ENCODE data around the gene GPC5. TPM values are rescaled to one million over a fixed set of nuclear protein-coding genes. Genes with fewer than 3 reads are reported as not detected.

The GPC5 gene
- polyA plus RNA-seq, 3 donors from 2014 or later, result 0.58 TPM; not detected in 2

DNA sequence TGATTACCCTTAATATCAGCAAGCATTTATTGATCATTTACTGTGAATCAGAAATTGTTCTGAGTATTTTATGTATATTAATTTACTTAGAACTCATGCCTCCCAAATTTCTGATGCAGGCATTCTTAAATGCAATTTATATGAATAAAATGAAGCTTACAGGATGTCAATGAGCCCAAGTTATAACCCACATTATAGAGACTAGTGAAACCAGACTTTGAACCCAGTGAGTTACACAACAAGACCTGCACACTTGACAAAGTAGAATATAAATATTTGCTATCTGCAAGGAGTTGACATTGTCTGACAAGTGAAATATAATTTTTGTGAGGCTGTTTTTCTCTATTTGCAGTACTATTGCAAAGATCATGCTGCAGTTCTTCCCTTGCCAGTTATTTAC, 656.0 kb downstream of the GPC5 start:
- Mint-ChIP-seq H3K4me3 (no peak overlapping the region), H3K36me3 (peaks cover 0 to 3% (median 2%) of the 10 kb centered on the region in 3 donors), H3K9me3 (peaks cover 9 to 50% (median 20%) of the 10 kb centered on the region in 6 donors), H3K4me1 (no peaks in the 10 kb centered on the region), H3K27ac (no peak overlapping the region), H3K27me3 (ENCODE audit: low read depth in 3 of 3) (peaks cover 0 to 2% (median 0%) of the 10 kb centered on the region in 3 donors)
- no peak for DNase-seq

DNA sequence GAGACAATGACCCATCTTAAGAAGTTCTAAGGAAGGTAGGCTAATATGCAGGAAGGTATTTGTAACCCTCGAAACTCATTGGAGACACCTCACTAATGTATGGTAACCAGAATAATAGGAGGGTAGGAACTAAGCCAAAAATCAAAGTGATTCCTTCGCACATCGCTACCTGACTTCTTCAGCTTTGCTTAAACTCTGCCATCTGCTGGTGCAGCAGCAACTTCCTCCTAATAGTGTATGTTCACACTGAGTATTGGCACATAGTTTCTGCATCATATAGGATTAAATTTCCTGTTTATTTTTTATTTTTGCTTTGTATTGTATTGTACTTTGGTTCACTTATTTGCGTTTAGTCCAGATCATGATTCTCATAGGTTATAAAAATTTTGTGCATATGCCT, 676.2 kb downstream of the GPC5 start:
- Mint-ChIP-seq H3K27ac (no peak overlapping the region), H3K27me3 (ENCODE audit: low read depth in 3 of 3) (peaks cover 0 to 2% (median 0%) of the 10 kb centered on the region in 3 donors), H3K4me1 (no peaks in the 10 kb centered on the region), H3K9me3 (peaks cover 2 to 11% (median 5%) of the 10 kb centered on the region in 6 donors), H3K36me3 (no peaks in the 10 kb centered on the region), H3K4me3 (no peak overlapping the region)
- no peak for DNase-seq

DNA sequence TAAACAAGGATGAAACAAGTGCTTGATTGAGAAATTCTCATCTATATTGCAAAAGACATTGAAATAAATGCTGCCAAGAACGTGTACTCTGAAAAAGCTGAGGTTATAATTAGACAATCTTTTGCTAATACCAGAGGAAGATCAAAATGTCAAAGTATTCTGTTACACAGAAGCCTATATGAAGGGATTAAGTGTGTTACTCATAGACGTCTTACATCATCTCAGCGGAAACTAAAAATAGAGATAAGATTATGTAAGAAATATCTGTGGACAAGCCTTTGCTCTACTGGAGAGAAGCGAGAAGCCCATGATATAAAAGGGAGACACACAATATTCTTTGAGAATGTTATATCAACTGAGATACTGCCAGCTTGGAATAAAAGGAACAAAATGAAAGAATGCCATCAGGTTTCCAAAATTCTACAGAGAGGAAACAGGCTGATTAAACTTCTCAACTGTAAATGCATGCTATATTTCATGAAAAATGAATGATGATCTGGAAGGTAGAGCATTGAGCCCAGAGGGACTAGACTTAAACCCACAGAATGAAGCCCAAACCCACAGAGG, 699.0 kb downstream of the GPC5 start:
- Mint-ChIP-seq H3K4me3 (no peak overlapping the region), H3K36me3 (no peaks in the 10 kb centered on the region), H3K9me3 (peaks cover 4 to 24% (median 15%) of the 10 kb centered on the region in 6 donors), H3K4me1 (no peaks in the 10 kb centered on the region), H3K27ac (no peak overlapping the region), H3K27me3 (ENCODE audit: low read depth in 3 of 3) (no peaks in the 10 kb centered on the region)
- no peak for DNase-seq

- no peak overlapping the region for H3K4me3 Mint-ChIP-seq
- no peak for DNase-seq
These were observed 703.4 kb downstream of the GPC5 start for GRCh38 chr13:92101801-92102200.

DNA sequence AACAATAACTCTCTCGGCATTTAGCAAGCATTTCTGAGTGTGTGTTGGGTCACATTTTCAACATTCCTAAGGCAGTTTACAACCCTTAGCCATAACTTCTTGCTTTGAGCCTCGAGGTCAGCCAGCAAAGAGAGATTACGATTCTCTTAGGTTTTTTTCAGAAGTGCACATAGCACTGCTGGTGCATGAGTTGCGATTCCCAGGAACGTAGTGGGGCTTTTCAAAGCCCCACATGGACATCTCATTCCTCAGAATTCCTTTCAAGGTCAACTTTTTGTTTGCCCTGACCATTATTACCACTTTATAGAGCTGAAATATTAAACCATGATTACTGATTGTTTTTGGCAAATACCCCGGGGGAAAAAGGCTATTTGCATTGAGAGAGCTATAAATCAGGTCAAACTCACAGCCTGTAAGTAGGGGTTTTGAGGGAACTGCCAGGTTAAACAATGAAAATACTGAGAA, 705.3 kb downstream of the GPC5 start:
- peaks cover 5 to 36% (median 13%) of the 10 kb centered on the region in 6 donors for H3K9me3 Mint-ChIP-seq
- no peak overlapping the region for H3K4me3 Mint-ChIP-seq
- no peak for DNase-seq
- H3K27ac Mint-ChIP-seq, result no peak overlapping the region
- H3K4me1 Mint-ChIP-seq, result no peaks in the 10 kb centered on the region
- no peaks in the 10 kb centered on the region for H3K36me3 Mint-ChIP-seq
- H3K27me3 Mint-ChIP-seq (ENCODE audit: low read depth in 3 of 3), result no peaks in the 10 kb centered on the region

More at GRCh38 chr13:92101801-92102200, 703.4 kb downstream of the GPC5 start:
- Mint-ChIP-seq H3K36me3 (no peaks in the 10 kb centered on the region), H3K27ac (no peak overlapping the region), H3K4me1 (no peaks in the 10 kb centered on the region), H3K27me3 (ENCODE audit: low read depth in 3 of 3) (no peaks in the 10 kb centered on the region), H3K9me3 (peaks cover 6 to 29% (median 13%) of the 10 kb centered on the region in 6 donors)

DNA sequence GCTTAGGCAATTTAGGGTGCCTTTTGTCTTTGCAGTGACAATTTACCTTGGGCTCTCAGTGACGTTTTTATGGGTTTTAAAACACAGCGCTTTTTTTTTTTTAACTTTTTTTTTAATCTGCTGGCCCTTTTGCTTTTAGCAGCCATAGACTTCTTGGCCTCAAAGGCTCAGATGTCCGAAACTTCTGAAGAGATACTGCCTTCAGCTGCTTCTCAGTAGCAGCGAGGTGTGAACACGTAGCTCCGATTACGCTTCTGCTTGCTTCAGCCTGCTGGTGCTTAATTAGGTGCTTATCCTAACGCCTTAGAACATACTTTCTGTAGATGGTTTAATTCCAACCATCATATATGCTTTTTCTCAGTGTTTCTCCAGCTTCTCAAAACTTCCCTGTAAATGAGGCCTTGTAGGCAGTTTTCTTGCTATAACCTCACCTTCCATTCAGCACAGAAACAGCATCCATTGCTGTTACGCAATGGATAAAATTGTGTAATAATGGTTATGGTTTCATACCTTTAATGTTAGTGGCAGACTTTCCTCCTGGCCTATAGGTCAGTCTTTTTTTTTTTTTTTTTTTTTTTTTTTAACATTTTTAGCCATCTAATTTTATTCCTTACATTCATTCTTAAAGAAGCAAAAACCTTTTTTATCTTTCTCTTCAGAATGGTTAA, 723.9 kb downstream of the GPC5 start:
- Mint-ChIP-seq H3K27me3 (ENCODE audit: low read depth in 3 of 3) (no peaks in the 10 kb centered on the region), H3K9me3 (peaks cover 15 to 51% (median 20%) of the 10 kb centered on the region in 6 donors), H3K27ac (no peak overlapping the region), H3K4me3 (no peak overlapping the region), H3K4me1 (no peaks in the 10 kb centered on the region), H3K36me3 (peaks cover 0 to 3% (median 0%) of the 10 kb centered on the region in 3 donors)
- no peak for DNase-seq

GRCh38 chr13:92126399-92126798, 728.0 kb downstream of the GPC5 start:
- H3K36me3 Mint-ChIP-seq, result peaks cover 0 to 3% (median 0%) of the 10 kb centered on the region in 3 donors
- H3K9me3 Mint-ChIP-seq, result peaks cover 8 to 44% (median 13%) of the 10 kb centered on the region in 6 donors
- H3K4me1 Mint-ChIP-seq, result no peaks in the 10 kb centered on the region
- H3K27ac Mint-ChIP-seq, result no peak overlapping the region
- no peak overlapping the region for H3K4me3 Mint-ChIP-seq
- DNase-seq, result no peak
- H3K27me3 Mint-ChIP-seq (ENCODE audit: low read depth in 3 of 3), result no peaks in the 10 kb centered on the region

- Mint-ChIP-seq H3K27me3 (ENCODE audit: low read depth in 3 of 3) (no peaks in the 10 kb centered on the region), H3K9me3 (peaks cover 5 to 35% (median 12%) of the 10 kb centered on the region in 6 donors)
These were observed 737.1 kb downstream of the GPC5 start for GRCh38 chr13:92135509-92135908.

DNA sequence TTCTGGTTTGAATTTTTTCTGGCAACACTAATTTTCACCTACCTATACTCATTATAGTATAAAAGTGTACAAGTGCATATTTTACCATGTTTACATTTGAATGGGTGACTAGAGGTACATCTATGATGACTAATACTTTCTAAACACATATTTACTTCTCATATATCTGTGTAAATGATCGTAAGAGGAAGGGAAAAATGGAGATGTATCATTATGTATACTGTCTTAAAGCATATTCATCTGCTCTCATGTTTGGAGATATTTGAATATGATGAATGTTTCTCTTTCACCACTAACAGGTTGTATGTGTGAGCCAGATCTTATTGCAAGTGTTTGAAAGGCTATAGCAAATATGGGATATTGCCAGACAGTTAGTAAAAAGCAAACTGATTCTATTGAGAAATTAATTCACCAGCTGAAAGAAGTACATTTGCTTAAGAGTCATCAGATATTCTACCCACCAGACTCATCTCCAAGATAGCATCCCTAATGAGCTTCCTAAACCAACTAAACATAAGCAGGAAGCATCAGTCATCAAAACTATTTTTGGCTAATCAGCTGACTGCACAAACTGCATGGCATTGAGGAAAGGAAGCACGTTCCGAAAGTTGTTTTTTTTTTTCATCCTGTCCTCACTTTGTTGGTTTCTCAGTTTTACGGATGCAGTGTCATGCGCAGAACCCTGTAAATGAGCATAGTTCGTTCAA, 738.2 kb downstream of the GPC5 start:
- no peak for DNase-seq
- H3K4me3 Mint-ChIP-seq, result no peak overlapping the region
- H3K4me1 Mint-ChIP-seq, result no peaks in the 10 kb centered on the region
- peaks cover 5 to 39% (median 17%) of the 10 kb centered on the region in 6 donors for H3K9me3 Mint-ChIP-seq
- H3K27me3 Mint-ChIP-seq (ENCODE audit: low read depth in 3 of 3), result no peaks in the 10 kb centered on the region
- H3K27ac Mint-ChIP-seq, result no peak overlapping the region
- H3K36me3 Mint-ChIP-seq, result peaks cover 0 to 3% (median 0%) of the 10 kb centered on the region in 3 donors

More at GRCh38 chr13:92135509-92135908, 737.1 kb downstream of the GPC5 start:
- Mint-ChIP-seq H3K4me3 (no peak overlapping the region), H3K4me1 (no peaks in the 10 kb centered on the region), H3K36me3 (peaks cover 0 to 3% (median 0%) of the 10 kb centered on the region in 3 donors), H3K27ac (no peak overlapping the region)
- DNase-seq, result no peak

DNA sequence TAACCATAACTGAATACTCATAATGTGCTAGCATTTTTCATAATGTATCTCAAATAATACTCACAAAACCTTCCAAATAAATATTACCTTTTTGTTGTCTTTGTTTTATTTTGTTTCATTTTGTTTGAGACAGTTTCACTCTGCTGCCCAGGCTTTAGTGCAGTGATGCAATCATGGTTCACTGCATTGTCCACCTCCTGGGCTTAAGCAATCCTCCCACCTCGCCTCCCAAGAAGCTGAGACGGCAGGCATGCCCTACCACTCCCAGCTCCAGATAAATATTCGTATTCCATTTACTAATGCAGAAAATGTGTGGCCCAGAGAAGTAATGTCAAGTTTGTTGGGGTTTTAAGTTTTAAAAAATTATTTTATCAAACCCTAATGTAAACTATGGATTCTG, 739.1 kb downstream of the GPC5 start:
- Mint-ChIP-seq H3K27ac (no peak overlapping the region), H3K36me3 (peaks cover 0 to 3% (median 0%) of the 10 kb centered on the region in 3 donors), H3K4me1 (no peaks in the 10 kb centered on the region), H3K4me3 (no peak overlapping the region), H3K9me3 (peaks cover 5 to 39% (median 17%) of the 10 kb centered on the region in 6 donors), H3K27me3 (ENCODE audit: low read depth in 3 of 3) (no peaks in the 10 kb centered on the region)
- DNase-seq, result no peak

GRCh38 chr13:92143766-92144165, 745.3 kb downstream of the GPC5 start:
- Mint-ChIP-seq H3K4me1 (no peaks in the 10 kb centered on the region), H3K27me3 (ENCODE audit: low read depth in 3 of 3) (no peaks in the 10 kb centered on the region), H3K9me3 (peaks cover 0 to 29% (median 11%) of the 10 kb centered on the region in 6 donors), H3K4me3 (no peak overlapping the region), H3K36me3 (no peaks in the 10 kb centered on the region), H3K27ac (no peak overlapping the region)
- no peak for DNase-seq

- peaks cover 7 to 25% (median 11%) of the 10 kb centered on the region in 6 donors for H3K9me3 Mint-ChIP-seq
These were observed 752.2 kb downstream of the GPC5 start for GRCh38 chr13:92150606-92151005.

DNA sequence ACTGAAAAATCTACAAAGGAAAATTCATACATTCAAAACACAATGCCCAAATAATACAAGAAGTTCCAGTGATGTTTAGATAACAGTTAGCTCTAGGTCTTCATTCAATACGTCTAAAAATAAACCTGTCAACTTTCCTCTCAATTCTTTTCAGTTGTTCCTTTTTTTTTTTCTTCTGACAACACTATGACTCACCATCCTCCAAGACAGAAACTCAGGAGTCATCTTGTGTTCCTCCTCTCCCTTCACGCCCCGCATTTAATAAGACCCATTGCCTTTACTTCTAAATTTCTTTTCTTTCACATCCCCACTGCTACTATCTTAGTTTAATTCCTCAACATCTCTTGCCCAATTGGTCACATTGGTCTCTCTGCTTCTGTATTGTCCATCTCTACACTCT, 759.9 kb downstream of the GPC5 start:
- no peak for DNase-seq
- no peaks in the 10 kb centered on the region for H3K36me3 Mint-ChIP-seq
- no peaks in the 10 kb centered on the region for H3K4me1 Mint-ChIP-seq
- H3K4me3 Mint-ChIP-seq, result no peak overlapping the region
- H3K27me3 Mint-ChIP-seq (ENCODE audit: low read depth in 3 of 3), result peaks cover 0 to 2% (median 0%) of the 10 kb centered on the region in 3 donors
- H3K27ac Mint-ChIP-seq, result no peak overlapping the region
- peaks cover 6 to 45% (median 14%) of the 10 kb centered on the region in 6 donors for H3K9me3 Mint-ChIP-seq

More at GRCh38 chr13:92150606-92151005, 752.2 kb downstream of the GPC5 start:
- Mint-ChIP-seq H3K36me3 (no peaks in the 10 kb centered on the region), H3K27ac (no peak overlapping the region), H3K4me3 (no peak overlapping the region), H3K27me3 (ENCODE audit: low read depth in 3 of 3) (peaks cover 0 to 2% (median 0%) of the 10 kb centered on the region in 3 donors), H3K4me1 (no peaks in the 10 kb centered on the region)
- DNase-seq, result no peak

DNA sequence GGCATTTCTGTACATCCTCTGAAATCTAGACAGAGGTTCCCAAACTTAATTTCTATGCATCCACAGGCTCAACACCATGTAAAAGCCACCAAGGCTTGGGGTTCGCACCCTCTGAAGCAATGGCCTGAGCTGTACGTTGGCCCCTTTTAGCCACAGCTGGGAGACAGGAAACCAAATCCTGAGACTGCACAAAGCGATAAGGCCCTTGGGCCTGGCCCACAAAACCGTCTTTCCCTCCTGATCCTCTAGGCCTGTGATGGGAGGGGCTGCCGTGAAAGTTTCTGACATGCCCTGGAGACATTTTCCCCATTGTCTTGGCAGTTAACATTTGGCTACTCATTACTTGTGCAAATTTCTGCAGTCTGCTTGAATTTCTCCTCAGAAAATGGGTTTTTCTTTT, 766.4 kb downstream of the GPC5 start:
- no peaks in the 10 kb centered on the region for H3K36me3 Mint-ChIP-seq
- no peak overlapping the region for H3K27ac Mint-ChIP-seq
- H3K4me1 Mint-ChIP-seq, result no peaks in the 10 kb centered on the region
- H3K4me3 Mint-ChIP-seq, result no peak overlapping the region
- H3K27me3 Mint-ChIP-seq (ENCODE audit: low read depth in 3 of 3), result peaks cover 0 to 2% (median 0%) of the 10 kb centered on the region in 3 donors
- no peak for DNase-seq
- H3K9me3 Mint-ChIP-seq, result peaks cover 0 to 38% (median 10%) of the 10 kb centered on the region in 6 donors

Data from immature natural killer cell (primary cell).